Central memory CD8-positive, alpha-beta T cell (primary cell): ENCODE measurements around the gene FOXL2NB.
A peak's percentile ranks its signal among the peaks of the same experiment; 100 is the strongest.

Experiments used
- ATAC-seq: fragments of 150-1000 bp; cut with Tn5 transposase; replicated peaks from 2 replicates; pipeline ENCODE4 v1.10.0; 2022; ENCODE audit warnings: mild to moderate bottlenecking, moderate FRiP score, moderate number of reproducible peaks; ENCODE audit not compliant: poor library complexity, severe bottlenecking; ENCODE audit errors: extremely low read depth
- DNase-seq, 2 donors: peaks; one replicate each; pipeline ENCODE4 v3.0.0; 2021; ENCODE audit warnings: low spot score in 2 of 2
- H3K27ac Mint-ChIP-seq: one replicate; pipeline ENCODE4 v1.8.0; 2022; ENCODE audit warnings: low read depth, mild to moderate bottlenecking, moderate library complexity, mixed read lengths
- H3K27me3 Mint-ChIP-seq: one replicate; pipeline ENCODE4 v1.8.0; 2022; ENCODE audit warnings: mixed read lengths
- H3K36me3 Mint-ChIP-seq: one replicate; pipeline ENCODE4 v1.8.0; 2022; ENCODE audit warnings: mild to moderate bottlenecking, moderate library complexity, mixed read lengths; ENCODE audit not compliant: insufficient read depth
- H3K4me1 Mint-ChIP-seq: one replicate; pipeline ENCODE4 v1.8.0; 2022; ENCODE audit warnings: mixed read lengths
- H3K4me3 Mint-ChIP-seq: one replicate; pipeline ENCODE4 v1.8.0; 2022; ENCODE audit warnings: mild to moderate bottlenecking, moderate library complexity, mixed read lengths
- H3K9me3 Mint-ChIP-seq: one replicate; pipeline ENCODE4 v1.8.0; 2022; ENCODE audit warnings: mixed read lengths

FOXL2NB gene

DNA sequence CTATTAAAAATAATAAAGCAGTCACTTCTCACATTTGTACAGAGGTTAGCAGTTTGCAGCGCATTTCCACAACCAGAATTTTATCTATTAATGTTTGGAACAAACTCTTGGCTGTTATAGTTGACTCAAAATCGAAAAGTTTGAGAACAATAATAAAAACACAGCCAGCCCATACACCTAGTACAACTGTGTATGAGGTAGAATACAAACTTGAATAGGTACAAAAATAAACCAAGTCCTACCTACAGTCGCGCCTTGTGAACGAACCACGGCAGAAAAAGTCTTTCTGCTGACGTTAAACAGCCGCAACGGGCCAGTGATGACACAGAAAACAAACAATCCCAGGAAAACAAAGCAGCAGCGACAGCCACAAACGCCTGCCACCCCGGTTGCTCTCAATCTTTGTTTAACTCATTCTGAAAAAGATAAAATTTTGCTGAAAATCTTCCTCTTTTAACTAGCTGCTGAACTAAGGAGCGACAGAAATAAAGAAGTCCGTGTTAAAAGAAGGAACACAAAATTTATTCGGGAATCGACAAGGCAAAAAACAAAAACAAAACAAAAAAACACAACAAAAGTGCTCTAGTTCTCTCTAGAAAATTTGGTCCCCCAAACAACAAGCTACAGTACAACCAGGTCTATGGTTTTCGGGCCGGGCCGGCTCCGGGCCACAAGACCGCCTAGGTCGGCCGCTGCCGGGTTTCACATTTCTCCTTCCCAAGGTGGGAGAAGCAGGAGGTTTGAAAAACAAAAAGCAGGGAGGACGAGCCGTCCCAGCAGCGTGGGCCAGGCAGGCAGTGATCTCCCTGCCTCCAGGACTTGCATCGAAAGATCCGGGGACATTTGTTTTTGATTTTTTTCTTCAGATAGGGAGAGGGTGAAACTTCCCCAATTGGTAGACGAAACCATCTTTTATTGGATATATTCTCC lies 3.0 kb upstream of the FOXL2NB start:
- Mint-ChIP-seq H3K27ac (no peak overlapping the region), H3K4me3 (peak overlapping the region; percentile 41), H3K4me1 (peaks cover 10% of the 10 kb centered on the region), H3K27me3 (peaks cover 87% of the 10 kb centered on the region), H3K9me3 (no peaks in the 10 kb centered on the region), H3K36me3 (peaks cover 2% of the 10 kb centered on the region)
- DNase-seq (no peak), ATAC-seq (no peak)

DNA sequence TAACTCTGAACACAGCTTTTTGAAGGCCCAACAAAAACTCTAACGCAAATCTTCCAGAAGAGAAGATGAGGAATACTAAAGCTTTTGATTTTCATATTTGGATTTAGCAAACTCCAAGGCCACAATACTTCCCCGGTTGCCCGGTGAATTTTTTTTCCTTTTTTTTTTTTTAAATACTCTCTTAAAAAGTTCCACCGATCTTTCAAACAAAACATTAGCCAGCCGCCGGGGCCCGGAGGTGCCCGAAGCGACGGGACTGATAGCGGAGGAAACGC lies 2.4 kb upstream of the FOXL2NB start:
- H3K4me3 Mint-ChIP-seq, result peak overlapping the region; percentile 69
- DNase-seq, result no peak
- H3K9me3 Mint-ChIP-seq, result no peaks in the 10 kb centered on the region
- peaks cover 2% of the 10 kb centered on the region for H3K36me3 Mint-ChIP-seq
- ATAC-seq, result no peak
- H3K27ac Mint-ChIP-seq, result no peak overlapping the region
- peaks cover 87% of the 10 kb centered on the region for H3K27me3 Mint-ChIP-seq
- H3K4me1 Mint-ChIP-seq, result peaks cover 16% of the 10 kb centered on the region

DNA sequence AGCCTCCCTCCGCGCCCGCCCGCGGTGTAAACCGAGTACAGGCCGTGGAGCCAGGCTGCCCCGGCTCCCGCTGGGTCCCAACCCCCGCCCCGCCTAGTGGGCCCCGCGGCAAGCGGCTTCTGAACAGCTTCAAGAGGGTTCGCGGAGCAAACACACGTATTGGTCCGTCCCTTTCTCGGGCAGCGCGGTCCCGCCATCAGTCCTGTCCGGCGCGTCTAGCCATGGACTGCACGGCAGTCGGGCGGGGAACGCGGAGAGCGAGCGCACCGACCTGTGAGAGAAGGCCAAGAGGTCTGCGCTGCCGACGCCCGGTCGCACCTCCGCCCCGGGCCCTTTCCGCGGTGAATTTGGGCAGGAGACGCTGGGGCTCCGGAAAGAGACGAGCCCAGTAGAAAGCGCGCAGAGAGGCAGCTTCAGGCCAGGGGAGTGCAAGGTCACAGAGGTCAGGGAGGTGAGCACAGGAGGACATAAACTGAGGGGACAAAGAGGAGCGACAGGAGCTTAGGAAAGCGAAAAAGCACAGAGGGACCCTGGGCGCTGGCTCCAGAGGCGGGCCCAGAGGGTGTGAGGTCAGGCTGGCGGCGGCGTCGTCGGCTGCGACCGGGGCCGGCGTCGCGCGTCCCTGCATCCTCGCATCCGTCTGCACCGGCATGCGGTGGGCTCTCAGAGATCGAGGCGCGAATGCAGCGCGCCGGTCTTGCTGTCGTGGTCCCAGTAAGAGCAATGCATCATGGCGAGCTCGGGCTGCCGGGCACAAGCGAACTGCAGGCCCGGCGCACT lies 1.9 kb upstream of the FOXL2NB start:
- H3K4me1 Mint-ChIP-seq, result peaks cover 17% of the 10 kb centered on the region
- DNase-seq, result no peak
- no peaks in the 10 kb centered on the region for H3K9me3 Mint-ChIP-seq
- peaks cover 2% of the 10 kb centered on the region for H3K36me3 Mint-ChIP-seq
- H3K27ac Mint-ChIP-seq, result no peak overlapping the region
- ATAC-seq, result peak; percentile 14
- H3K27me3 Mint-ChIP-seq, result peaks cover 86% of the 10 kb centered on the region
- peak overlapping the region; percentile 69 for H3K4me3 Mint-ChIP-seq

DNA sequence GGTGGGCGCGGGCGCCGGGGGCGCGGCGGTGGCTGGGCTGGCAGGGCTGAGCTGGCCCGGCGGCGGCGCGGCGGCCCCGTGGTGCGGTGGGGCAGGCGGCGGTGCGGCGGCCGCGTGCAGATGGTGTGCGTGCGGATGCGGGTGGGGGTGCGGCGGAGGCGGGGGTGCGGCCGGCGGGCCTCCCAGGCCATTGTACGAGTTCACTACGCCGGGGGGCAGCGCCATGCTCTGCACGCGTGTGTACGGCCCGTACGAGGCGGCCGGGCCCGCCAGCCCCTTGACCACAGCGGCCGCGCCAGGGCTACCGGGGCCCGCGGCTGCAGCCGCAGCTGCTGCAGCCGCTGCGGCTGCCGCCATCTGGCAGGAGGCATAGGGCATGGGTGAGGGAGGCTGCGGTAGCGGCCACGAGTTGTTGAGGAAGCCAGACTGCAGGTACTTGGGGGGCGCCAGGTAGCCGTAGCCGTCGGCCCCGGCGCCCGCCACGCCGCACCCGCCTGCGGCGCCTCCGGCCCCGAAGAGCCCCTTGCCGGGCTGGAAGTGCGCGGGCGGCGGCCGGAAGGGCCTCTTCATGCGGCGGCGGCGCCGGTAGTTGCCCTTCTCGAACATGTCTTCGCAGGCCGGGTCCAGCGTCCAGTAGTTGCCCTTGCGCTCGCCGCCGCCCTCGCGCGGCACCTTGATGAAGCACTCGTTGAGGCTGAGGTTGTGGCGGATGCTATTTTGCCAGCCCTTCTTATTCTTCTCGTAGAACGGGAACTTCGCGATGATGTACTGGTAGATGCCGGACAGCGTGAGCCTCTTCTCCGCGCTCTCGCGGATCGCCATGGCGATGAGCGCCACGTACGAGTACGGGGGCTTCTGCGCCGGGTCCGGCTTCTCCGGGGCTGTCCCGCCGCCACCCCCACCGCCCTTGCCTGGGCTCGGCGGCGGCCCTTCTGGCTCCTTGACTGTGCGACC lies 1.0 kb upstream of the FOXL2NB start:
- peak overlapping the region; percentile 69 for H3K4me3 Mint-ChIP-seq
- no peak for ATAC-seq
- DNase-seq, result no peak
- peaks cover 86% of the 10 kb centered on the region for H3K27me3 Mint-ChIP-seq
- H3K27ac Mint-ChIP-seq, result no peak overlapping the region
- peaks cover 17% of the 10 kb centered on the region for H3K4me1 Mint-ChIP-seq
- no peaks in the 10 kb centered on the region for H3K9me3 Mint-ChIP-seq
- H3K36me3 Mint-ChIP-seq, result peaks cover 2% of the 10 kb centered on the region

DNA sequence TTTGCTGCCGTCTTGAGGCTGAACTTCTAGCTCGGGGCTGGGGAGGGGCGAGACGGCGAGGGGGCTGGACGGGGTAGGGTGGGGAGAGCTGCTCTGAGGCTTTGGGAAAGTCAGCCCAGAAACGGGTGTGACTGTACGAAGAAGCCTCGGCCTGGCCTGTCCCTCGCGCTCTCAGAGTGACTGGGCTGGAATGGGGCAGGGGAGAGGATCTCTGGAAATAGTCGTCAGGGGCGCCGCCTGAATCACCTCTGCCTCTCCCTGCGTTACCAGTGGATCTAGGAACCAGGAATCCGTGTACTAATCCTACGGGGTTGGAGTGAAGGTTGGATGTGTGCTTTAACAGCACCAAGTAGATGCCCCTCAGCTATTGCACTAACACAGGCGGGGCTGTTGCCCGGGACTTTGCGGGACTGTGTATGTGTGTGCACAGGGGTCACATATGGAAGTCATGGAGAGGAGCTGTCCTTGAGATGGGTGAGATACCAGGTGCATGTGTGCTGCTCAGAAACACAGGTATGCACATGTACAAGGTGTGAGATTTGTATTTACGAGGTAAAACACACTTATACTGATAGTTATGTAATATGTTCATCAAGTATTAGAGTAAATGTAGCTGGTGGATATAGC lies 591 bp downstream of the FOXL2NB start:
- DNase-seq, result no peak
- Mint-ChIP-seq H3K4me1 (peaks cover 17% of the 10 kb centered on the region), H3K27me3 (peaks cover 82% of the 10 kb centered on the region), H3K9me3 (no peaks in the 10 kb centered on the region), H3K4me3 (peak overlapping the region; percentile 64), H3K36me3 (peaks cover 2% of the 10 kb centered on the region), H3K27ac (no peak overlapping the region)
- ATAC-seq, result no peak

DNA sequence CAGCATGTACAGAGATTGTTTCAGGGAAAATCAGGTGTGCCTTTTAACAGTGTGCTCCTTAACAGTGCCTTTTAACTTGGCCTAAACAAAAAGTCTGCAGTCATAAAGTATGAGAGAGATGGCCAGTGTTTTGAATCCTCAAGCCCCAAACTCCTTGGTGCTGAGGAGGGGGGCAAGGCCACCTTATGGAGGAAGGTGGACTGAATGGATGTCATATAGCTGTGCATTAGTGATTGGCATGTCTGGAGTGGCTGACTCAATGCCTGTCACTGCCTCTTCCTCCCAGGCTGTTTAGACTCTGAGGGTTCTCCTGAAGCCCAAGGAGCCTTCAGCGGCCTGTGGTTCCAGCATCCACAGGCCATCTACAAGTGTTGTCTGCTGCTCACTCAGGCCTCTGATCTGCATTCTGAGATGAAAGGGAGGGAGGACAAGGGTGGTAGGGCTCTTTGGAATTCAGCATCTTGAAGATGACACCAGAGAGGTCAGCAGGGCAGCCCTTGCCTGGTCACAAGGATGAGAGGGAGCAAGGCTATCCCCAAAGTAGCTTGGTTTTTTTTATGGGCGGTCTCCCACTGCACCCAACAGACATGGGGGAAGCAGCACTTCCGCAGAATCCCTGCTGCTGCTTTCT lies 1.5 kb downstream of the FOXL2NB start:
- Mint-ChIP-seq H3K4me1 (peaks cover 17% of the 10 kb centered on the region), H3K36me3 (peaks cover 2% of the 10 kb centered on the region), H3K9me3 (no peaks in the 10 kb centered on the region), H3K27me3 (peaks cover 77% of the 10 kb centered on the region), H3K4me3 (peak overlapping the region; percentile 64), H3K27ac (no peak overlapping the region)
- DNase-seq (no peak), ATAC-seq (no peak)

DNA sequence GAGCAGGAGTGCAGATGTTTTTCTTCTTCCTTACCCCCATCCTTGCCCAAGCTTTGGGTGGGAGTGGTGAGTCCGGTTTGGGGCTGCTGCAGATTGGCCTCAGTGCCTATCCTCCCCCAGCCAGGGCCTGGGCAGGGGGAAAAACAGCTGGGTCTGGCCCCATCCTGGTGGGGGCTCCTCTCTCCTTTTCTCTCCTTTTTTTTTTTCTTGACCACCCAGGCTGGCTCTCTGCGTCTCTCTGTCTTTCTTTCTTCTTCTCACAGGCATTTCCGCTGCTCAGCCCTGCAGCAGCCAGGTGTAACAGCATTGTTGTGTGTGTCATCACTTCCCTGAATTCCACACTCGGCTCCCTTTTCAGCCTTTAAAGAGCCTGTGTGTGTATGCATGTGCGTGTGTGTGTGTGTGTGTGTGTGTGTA lies 2.0 kb downstream of the FOXL2NB start:
- H3K9me3 Mint-ChIP-seq, result no peaks in the 10 kb centered on the region
- H3K27me3 Mint-ChIP-seq, result peaks cover 76% of the 10 kb centered on the region
- H3K4me3 Mint-ChIP-seq, result no peak overlapping the region
- H3K4me1 Mint-ChIP-seq, result peaks cover 17% of the 10 kb centered on the region
- no peak overlapping the region for H3K27ac Mint-ChIP-seq
- H3K36me3 Mint-ChIP-seq, result peaks cover 2% of the 10 kb centered on the region
- DNase-seq, result no peak
- ATAC-seq, result no peak

DNA sequence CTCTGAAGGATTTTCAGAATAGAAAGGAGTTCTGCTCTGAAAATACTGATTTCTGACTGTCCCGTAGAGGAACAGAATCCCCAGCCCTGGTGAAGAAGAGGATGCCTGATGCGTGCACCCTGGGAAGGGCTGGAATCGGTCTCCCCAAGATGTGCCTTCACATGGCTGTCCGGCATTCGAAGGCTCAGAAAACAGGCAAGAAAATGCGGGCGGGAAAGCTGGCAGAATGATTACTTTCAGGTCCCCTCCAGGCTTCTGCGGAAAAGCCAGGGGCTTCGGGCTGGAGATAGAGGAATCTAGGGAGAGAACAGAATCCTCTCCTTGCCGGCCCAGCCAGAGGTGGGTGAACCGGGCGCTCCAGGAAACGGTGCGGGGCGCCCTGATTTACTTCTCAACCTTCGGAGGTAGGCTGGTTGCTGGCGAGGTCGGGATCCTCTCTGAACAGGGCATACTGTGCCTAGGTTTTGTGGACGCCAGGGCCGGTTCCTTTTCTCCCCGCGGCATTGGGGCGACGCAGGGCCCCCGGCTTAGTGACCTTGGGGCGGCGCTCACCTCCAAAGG lies 2.5 kb downstream of the FOXL2NB start:
- ATAC-seq, result no peak
- Mint-ChIP-seq H3K9me3 (no peaks in the 10 kb centered on the region), H3K27ac (no peak overlapping the region), H3K36me3 (peaks cover 2% of the 10 kb centered on the region), H3K27me3 (peaks cover 76% of the 10 kb centered on the region), H3K4me3 (no peak overlapping the region), H3K4me1 (peaks cover 17% of the 10 kb centered on the region)
- no peak for DNase-seq

DNA sequence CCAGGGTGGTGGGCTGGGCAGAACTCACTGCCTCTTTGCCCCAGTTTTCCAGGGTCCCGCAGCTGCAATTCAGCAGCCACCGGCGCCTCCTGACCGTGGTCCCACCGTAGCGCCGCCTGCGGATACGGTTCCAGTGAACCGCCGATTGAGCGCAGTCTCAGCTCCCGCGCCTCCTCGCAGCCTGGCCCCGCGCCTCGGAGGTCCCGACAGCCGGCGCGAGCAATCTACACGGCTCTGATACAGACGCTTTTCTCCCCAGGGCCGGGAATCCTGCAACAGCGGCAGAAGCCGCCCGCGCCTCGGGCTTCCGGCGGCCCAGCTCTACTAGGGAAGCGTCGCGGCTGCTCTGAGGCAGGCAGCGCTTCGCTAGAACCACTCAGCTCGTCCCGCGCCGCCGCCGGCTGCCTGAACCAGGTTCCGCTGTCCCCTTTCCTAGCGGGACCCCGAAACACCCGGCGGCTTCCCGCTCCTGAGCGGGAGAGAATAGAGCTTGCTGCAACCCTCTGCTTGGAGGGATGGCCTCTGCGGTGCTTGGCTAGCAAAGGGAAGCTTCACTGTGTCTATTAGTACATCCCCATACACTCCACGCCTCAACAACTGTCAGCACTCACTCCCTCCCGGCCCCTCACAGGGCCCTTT lies 3.1 kb downstream of the FOXL2NB start:
- Mint-ChIP-seq H3K4me1 (peaks cover 12% of the 10 kb centered on the region), H3K36me3 (peaks cover 2% of the 10 kb centered on the region), H3K9me3 (no peaks in the 10 kb centered on the region), H3K4me3 (peak overlapping the region; percentile 4), H3K27me3 (peaks cover 76% of the 10 kb centered on the region), H3K27ac (no peak overlapping the region)
- peak; percentile 33 for ATAC-seq
- DNase-seq, result no peak

DNA sequence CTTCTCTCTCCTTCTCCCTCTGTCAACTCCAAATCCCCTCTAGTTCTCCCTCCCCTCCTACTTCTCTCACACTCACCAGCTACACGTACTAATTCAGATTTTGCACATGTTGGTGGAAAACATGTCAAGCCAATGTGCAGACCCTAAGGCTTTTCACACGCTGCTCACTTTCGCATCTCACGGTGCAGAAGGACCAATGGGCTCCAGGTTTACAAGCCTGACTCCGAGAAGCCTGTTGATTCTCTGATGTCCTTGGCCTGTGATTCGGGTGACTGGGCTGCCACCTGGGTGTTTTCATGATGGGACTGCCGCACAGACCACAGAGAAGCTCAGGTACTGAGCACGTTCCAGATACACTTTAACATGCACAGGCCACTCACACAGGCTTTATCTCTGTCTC lies 3.7 kb downstream of the FOXL2NB start:
- ATAC-seq (no peak), DNase-seq (no peak)
- H3K36me3 Mint-ChIP-seq, result peaks cover 2% of the 10 kb centered on the region
- H3K4me3 Mint-ChIP-seq, result peak overlapping the region; percentile 4
- peaks cover 9% of the 10 kb centered on the region for H3K4me1 Mint-ChIP-seq
- no peak overlapping the region for H3K27ac Mint-ChIP-seq
- peaks cover 76% of the 10 kb centered on the region for H3K27me3 Mint-ChIP-seq
- H3K9me3 Mint-ChIP-seq, result no peaks in the 10 kb centered on the region

DNA sequence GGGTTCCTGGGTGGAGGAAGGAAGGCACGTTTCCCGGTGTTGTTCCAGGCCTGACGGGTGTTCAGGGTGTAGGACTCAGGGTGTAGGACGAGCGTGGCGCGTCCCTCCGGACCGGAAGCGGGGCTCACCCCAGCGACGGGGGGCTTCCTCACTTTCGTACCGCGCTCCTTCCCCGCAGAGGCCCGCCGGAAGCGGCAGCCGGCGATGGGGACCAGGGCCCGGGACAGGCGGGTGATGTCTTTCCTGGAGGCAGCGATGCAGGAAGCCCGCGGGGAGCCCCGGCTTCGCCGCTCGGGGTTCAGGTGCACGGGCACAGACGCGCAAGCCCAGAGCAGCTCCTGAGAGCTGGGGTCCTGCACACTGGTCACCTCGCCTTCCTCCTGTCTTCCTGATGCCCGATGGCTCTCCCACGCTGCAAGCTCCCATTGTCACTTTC lies 13.4 kb downstream of the FOXL2NB start:
- H3K4me3 Mint-ChIP-seq, result peak overlapping the region; percentile 2
- peaks cover 6% of the 10 kb centered on the region for H3K9me3 Mint-ChIP-seq
- no peak overlapping the region for H3K27ac Mint-ChIP-seq

More for the DNA sequence above, 13.4 kb downstream of the FOXL2NB start:
- no peak for DNase-seq
- ATAC-seq, result no peak
- H3K27me3 Mint-ChIP-seq, result peaks cover 87% of the 10 kb centered on the region
- H3K4me1 Mint-ChIP-seq, result peaks cover 23% of the 10 kb centered on the region
- H3K36me3 Mint-ChIP-seq, result no peaks in the 10 kb centered on the region
